ENCODE data around the gene TBCD. TPM values are rescaled to one million over a fixed set of nuclear protein-coding genes. Genes with fewer than 3 reads are reported as not detected.

TBCD gene
- polyA plus RNA-seq, 2 of the 4 experiments (the other 2 are of a cell fraction) = 33.5 to 49.1 TPM

DNA sequence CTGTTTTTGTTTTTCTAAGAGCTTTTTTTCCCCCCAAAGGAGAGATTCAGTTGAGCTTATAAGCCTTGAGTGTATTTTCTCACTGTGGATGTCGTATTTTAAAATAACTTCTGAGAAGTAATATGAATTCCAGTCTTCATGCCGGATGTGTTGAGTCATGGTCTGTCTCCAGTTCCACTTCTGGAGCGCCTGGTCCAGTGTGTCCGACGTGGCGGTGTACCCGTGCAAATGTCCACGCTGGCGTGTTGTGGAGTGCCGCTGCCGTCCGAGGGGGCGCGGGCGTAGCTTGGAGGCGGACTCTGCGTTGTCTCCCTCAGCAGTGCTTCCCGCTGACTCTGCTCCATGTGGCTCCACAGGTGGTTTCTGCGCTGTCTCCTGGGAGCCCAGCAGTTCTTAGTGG, 148.9 kb downstream of the TBCD start (continued):
- no peak for TF ChIP-seq EP300 (IDR thresholded peaks at IDR 0.05)
- no peak for TF ChIP-seq KDM5A (IDR thresholded peaks at IDR 0.05)
- no peak for TF ChIP-seq ZC3H11A (IDR thresholded peaks at IDR 0.05)

DNA sequence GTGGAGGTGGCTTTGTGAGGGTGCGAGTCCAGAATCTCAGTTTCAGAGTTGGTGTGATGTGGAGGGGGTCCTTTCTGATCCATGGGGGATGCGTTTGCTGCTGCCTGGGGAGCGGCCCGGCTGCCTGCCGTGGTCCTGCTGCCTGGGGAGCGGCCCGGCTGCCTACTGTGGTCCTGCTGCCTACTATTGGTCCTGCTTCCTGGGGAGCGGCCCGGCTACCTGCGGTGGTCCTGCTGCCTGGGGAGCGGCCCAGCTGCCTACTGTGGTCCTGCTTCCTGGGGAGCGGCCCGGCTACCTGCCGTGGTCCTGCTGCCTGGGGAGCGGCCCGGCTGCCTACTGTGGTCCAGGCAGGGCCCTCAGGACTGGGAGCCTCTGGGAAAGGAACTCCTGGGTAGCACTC, 149.5 kb downstream of the TBCD start:
- DNase-seq (ENCODE audit: low read depth in 1 of 2, low spot score in 1 of 2) = no peak
- H3K4me3 ChIP-seq = no peak overlapping the region
- 94% methylated on average over 16 of the region's 16 CpGs for WGBS (ENCODE audit: missing lambda C conversion rate)
- no peaks in the 10 kb centered on the region for H3K4me1 ChIP-seq
- no peak overlapping the region for H3K27ac ChIP-seq
- CTCF ChIA-PET = interaction anchor here (0.9 to 2.0 kb wide), 4 partner anchors 11 to 119 kb away, joined by 3 to 7 read pairs (median 3); no protein-coding TSS in a partner anchor
- POLR2A ChIA-PET = no interaction called here
- H3K9me3 ChIP-seq = no peaks in the 10 kb centered on the region
- no peak for ATAC-seq
- no peak for TF ChIP-seq CBX8 (IDR thresholded peaks at IDR 0.05)
- TF ChIP-seq JUNB (IDR thresholded peaks at IDR 0.05) = no peak
- TF ChIP-seq, protein P1, sequence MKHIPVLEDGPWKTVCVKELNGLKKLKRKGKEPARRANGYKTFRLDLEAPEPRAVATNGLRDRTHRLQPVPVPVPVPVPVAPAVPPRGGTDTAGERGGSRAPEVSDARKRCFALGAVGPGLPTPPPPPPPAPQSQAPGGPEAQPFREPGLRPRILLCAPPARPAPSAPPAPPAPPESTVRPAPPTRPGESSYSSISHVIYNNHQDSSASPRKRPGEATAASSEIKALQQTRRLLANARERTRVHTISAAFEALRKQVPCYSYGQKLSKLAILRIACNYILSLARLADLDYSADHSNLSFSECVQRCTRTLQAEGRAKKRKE (CRISPR knock-in tag; IDR thresholded peaks at IDR 0.05; ENCODE audit: low read depth) = no peak
- no peak for TF ChIP-seq HOXB13 (CRISPR knock-in tag; IDR thresholded peaks at IDR 0.05; ENCODE audit: low read depth)
- no peak for TF ChIP-seq TP53 (CRISPR knock-in tag; IDR thresholded peaks at IDR 0.05)
- TF ChIP-seq CEBPB (IDR thresholded peaks at IDR 0.05) = no peak
- no peak for TF ChIP-seq SREBF2 (IDR thresholded peaks at IDR 0.05)
- TF ChIP-seq NR3C1 (IDR thresholded peaks at IDR 0.05) = no peak
- no peak for TF ChIP-seq HEYL (CRISPR knock-in tag; IDR thresholded peaks at IDR 0.05)
- no peak for TF ChIP-seq EHF (CRISPR knock-in tag; IDR thresholded peaks at IDR 0.05)
- no peak overlapping the region for H3K4me2 ChIP-seq
- no peak for FAIRE-seq

DNA sequence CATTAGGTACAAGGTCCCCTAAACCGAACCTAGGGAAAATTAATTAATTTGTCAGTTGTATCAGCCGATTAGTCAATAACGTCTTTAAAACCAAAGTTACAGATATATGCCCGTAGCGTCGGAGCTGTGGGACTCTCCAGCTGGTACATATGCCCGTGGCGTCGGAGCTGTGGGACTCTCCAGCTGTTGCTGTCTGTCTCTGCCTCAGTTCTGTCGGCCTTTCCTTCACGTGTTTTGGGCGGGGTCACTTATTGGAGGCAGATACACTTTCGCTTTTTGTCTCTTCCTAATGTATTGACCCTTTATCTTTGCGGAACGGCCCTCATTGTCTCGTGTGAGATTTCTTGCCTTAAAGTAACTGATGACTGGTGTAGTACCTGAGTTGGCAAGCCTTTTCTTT, 150.0 kb downstream of the TBCD start:
- Histone ChIP-seq H3K27ac (no peak overlapping the region), H3K4me3 (no peak overlapping the region), H3K9me3 (no peaks in the 10 kb centered on the region), H3K4me1 (no peaks in the 10 kb centered on the region), H3K4me2 (no peak overlapping the region)
- ATAC-seq (no peak), DNase-seq (ENCODE audit: low read depth in 1 of 2, low spot score in 1 of 2) (no peak), FAIRE-seq (no peak)
- TF ChIP-seq, protein P2, sequence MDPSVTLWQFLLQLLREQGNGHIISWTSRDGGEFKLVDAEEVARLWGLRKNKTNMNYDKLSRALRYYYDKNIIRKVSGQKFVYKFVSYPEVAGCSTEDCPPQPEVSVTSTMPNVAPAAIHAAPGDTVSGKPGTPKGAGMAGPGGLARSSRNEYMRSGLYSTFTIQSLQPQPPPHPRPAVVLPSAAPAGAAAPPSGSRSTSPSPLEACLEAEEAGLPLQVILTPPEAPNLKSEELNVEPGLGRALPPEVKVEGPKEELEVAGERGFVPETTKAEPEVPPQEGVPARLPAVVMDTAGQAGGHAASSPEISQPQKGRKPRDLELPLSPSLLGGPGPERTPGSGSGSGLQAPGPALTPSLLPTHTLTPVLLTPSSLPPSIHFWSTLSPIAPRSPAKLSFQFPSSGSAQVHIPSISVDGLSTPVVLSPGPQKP (IDR thresholded peaks at IDR 0.05; ENCODE audit: low read depth, low read length) = no peak
- TF ChIP-seq, protein P3, sequence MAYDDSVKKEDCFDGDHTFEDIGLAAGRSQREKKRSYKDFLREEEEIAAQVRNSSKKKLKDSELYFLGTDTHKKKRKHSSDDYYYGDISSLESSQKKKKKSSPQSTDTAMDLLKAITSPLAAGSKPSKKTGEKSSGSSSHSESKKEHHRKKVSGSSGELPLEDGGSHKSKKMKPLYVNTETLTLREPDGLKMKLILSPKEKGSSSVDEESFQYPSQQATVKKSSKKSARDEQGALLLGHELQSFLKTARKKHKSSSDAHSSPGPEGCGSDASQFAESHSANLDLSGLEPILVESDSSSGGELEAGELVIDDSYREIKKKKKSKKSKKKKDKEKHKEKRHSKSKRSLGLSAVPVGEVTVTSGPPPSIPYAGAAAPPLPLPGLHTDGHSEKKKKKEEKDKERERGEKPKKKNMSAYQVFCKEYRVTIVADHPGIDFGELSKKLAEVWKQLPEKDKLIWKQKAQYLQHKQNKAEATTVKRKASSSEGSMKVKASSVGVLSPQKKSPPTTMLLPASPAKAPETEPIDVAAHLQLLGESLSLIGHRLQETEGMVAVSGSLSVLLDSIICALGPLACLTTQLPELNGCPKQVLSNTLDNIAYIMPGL (CRISPR knock-in tag; IDR thresholded peaks at IDR 0.05; ENCODE audit: borderline replicate concordance) = no peak
- no peak for TF ChIP-seq HOXB13 (CRISPR knock-in tag; IDR thresholded peaks at IDR 0.05; ENCODE audit: low read depth)
- TF ChIP-seq EP300 (IDR thresholded peaks at IDR 0.05) = no peak
- TF ChIP-seq PHF8 (IDR thresholded peaks at IDR 0.05; ENCODE audit: borderline replicate concordance, low read depth) = no peak
- TF ChIP-seq ESRRA (IDR thresholded peaks at IDR 0.05; ENCODE audit: borderline replicate concordance, low read length) = no peak
- TF ChIP-seq, protein P4, sequence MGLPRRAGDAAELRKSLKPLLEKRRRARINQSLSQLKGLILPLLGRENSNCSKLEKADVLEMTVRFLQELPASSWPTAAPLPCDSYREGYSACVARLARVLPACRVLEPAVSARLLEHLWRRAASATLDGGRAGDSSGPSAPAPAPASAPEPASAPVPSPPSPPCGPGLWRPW (IDR thresholded peaks at IDR 0.05) = no peak
- TF ChIP-seq NR3C1 (IDR thresholded peaks at IDR 0.05) = no peak
- TF ChIP-seq, protein P5, sequence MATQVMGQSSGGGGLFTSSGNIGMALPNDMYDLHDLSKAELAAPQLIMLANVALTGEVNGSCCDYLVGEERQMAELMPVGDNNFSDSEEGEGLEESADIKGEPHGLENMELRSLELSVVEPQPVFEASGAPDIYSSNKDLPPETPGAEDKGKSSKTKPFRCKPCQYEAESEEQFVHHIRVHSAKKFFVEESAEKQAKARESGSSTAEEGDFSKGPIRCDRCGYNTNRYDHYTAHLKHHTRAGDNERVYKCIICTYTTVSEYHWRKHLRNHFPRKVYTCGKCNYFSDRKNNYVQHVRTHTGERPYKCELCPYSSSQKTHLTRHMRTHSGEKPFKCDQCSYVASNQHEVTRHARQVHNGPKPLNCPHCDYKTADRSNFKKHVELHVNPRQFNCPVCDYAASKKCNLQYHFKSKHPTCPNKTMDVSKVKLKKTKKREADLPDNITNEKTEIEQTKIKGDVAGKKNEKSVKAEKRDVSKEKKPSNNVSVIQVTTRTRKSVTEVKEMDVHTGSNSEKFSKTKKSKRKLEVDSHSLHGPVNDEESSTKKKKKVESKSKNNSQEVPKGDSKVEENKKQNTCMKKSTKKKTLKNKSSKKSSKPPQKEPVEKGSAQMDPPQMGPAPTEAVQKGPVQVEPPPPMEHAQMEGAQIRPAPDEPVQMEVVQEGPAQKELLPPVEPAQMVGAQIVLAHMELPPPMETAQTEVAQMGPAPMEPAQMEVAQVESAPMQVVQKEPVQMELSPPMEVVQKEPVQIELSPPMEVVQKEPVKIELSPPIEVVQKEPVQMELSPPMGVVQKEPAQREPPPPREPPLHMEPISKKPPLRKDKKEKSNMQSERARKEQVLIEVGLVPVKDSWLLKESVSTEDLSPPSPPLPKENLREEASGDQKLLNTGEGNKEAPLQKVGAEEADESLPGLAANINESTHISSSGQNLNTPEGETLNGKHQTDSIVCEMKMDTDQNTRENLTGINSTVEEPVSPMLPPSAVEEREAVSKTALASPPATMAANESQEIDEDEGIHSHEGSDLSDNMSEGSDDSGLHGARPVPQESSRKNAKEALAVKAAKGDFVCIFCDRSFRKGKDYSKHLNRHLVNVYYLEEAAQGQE (IDR thresholded peaks at IDR 0.05) = no peak
- TF ChIP-seq CBX2 (IDR thresholded peaks at IDR 0.05; ENCODE audit: borderline replicate concordance, low read depth) = no peak
- 81% methylated on average over 16 of the region's 16 CpGs for WGBS (ENCODE audit: missing lambda C conversion rate)
- CTCF ChIA-PET = interaction anchor here (0.9 to 1.5 kb wide), 3 partner anchors 11 to 31 kb away, joined by 3 to 6 read pairs (median 3); no protein-coding TSS in a partner anchor
- POLR2A ChIA-PET = no interaction called here
